Measurements from ENCODE around the gene VDAC1.

DNA sequence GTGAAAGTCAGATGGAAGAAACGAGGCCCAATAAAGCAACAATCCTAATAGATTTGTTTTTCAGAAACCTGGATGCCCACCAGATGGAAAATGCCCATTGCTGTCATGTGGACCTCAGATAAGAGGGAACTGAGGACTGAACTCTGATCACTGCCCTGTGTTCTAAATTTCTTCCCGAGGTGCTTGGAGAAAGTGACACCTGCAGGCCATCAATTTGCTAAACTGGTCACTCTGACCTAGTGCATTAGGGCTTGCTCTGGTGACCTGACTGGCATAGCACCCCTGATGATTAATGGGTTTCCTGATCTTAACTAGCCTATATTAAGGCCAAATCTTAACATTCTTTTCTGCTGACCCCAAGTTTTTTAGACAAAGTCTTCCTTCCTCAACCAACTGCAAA, 32.4 kb upstream of the VDAC1 start:
- TF ChIP-seq CTCF (IDR thresholded peaks at IDR 0.05): no peak
- no peak for TF ChIP-seq POLR2A (IDR thresholded peaks at IDR 0.05)
